Heart left ventricle (tissue), 16 donors: ENCODE measurements around the gene ARSI. TPM values are rescaled to one million over a fixed set of nuclear protein-coding genes. Genes with fewer than 3 reads are reported as not detected.

Experiments
- ATAC-seq, 4 donors: fragments of 200-7000 bp; cut with Tn5 transposase; one replicate each; pipeline ENCODE4 v1.9.1; 2020 to 2022; ENCODE audit warnings: moderate library complexity in 4 of 4, mild to moderate bottlenecking in 3 of 4, moderate number of reproducible peaks in 1 of 4
- DNase-seq, 5 donors: peaks; one replicate each; pipeline ENCODE4 v3.0.0-alpha.2; 2020
- H3K27ac ChIP-seq, 12 donors: fragments of 200-600 bp; sonication (generic) in 4 of 12; one replicate each; pipeline versions ENCODE4 v1.5.0 to v1.8.0; 2016 to 2022; ENCODE audit warnings: mild to moderate bottlenecking in 2 of 12
- H3K27me3 ChIP-seq, 9 donors: fragments of 200-600 bp; sonication (generic) in 2 of 9; one replicate each; pipeline versions ENCODE4 v1.5.1 to v1.8.0; 2016 to 2022; ENCODE audit warnings: mild to moderate bottlenecking in 3 of 9
- H3K36me3 ChIP-seq, 9 donors: fragments of 200-600 bp; sonication (generic) in 2 of 9; one replicate each; pipeline versions ENCODE4 v1.5.0 to v1.8.0; 2018 to 2022; ENCODE audit warnings: mild to moderate bottlenecking in 2 of 9
- H3K4me1 ChIP-seq, 12 donors: fragments of 200-600 bp; sonication (generic) in 4 of 12; one replicate each; pipeline versions ENCODE4 v1.5.0 to v1.8.0; 2016 to 2022; ENCODE audit warnings: mild to moderate bottlenecking in 3 of 12
- H3K4me3 ChIP-seq, 12 donors: fragments of 200-600 bp; sonication (generic) in 4 of 12; one replicate each; pipeline versions ENCODE4 v1.5.0 to v1.8.0; 2017 to 2022; ENCODE audit warnings: mild to moderate bottlenecking in 9 of 12, moderate library complexity in 4 of 12
- H3K9me3 ChIP-seq, 12 donors: fragments of 200-600 bp; sonication (generic) in 4 of 12; one replicate each; pipeline versions ENCODE4 v1.5.0 to v1.8.0; 2016 to 2022; ENCODE audit warnings: mild to moderate bottlenecking in 1 of 12
- CTCF ChIP-seq, 12 donors: fragments of 200-600 bp; sonication (generic) in 4 of 12; IDR thresholded peaks; one replicate each; pipeline versions ENCODE4 v1.5.0 to v1.8.0; 2018 to 2022; ENCODE audit warnings: antibody characterized with exemption in 12 of 12, mild to moderate bottlenecking in 5 of 12
- POLR2A ChIP-seq, 2 donors: fragments of 450-650 bp; IDR thresholded peaks; one replicate each; pipeline ENCODE4 v1.6.1; 2017; ENCODE audit warnings: antibody characterized with exemption in 2 of 2, mild to moderate bottlenecking in 2 of 2, moderate library complexity in 2 of 2
- WGBS, 4 donors: extraction: QIAGEN DNeasy Blood & Tissue Kit in 2 of 4; methylation state at CpG; one replicate each; pipeline versions ENCODE4 v1.1.5 to v1.1.7; 2013 to 2018; 5-methylcytosine and 5-hydroxymethylcytosine counted together
- intact Hi-C, 10 donors: fragments of 100-400 bp; cut with DNase I; formaldehyde crosslinking; loops; one replicate each; pipeline versions ENCODE4 v1.11.1 to v1.14.2; 2022
- polyA plus RNA-seq, 2 donors: library from polyadenylated mRNA; stranded (reverse); fragments of 200-250 nt; gene quantifications; one replicate each; pipeline ENCODE4 v1.2.3, GENCODE V29; 2013
- total RNA-seq, 9 donors: library from RNA; depleted of rRNA in 2 of 9; stranded (reverse); fragments of >200 nt in 2 of 9; fragmentation: NEBNext Ultra II Directional in 3 of 9; extraction: Animal tissue kit (Norgen Biotek cat#: 25700) in 3 of 9; gene quantifications; one replicate each; pipeline versions ENCODE4 v1.1.0 to v1.2.4, GENCODE V29; 2016 to 2023
- donor health status: ischemic (EF 13 %, LVEDD 7.1; RV severe dilation, severe dysfunction).
- donor health status: healthy with polysubstance abuse.
- donor health status: DM: no; HTN: yes; CAD: no.
- donor health status: DM: no; HTN: no; CAD: no.
- donor health status: ischemic (EF 25% LVEDD 6.9; RV normal size, moderate dysfunction).
- donor health status: ischemic (EF 25% LVEDD 5.7; RV mildly dilated, moderate dysfunction).
- donor health status: healthy.
- donor health status: DM: yes; HTN: yes; CAD: no.
- donor health status: ischemic (EF 35%, LVEDD 5.7; RV mildly dilated, moderate dysfunction).
- donor health status: nonischemic (EF 11% LVEDD 7.7; RV severe dilation, severe dysfunction).
- donor health status: DM: yes; HTN: yes; CAD: no.
- donor health status: PGD.
- donor health status: ischemic (EF 29% LVEDD 5.4; RV normal size, mild dysfunction).
- donor health status: nonischemic (EF 23%, LVEDD 6.1; RV moderate dilation, normal function).

Gene ARSI
- total and polyA plus RNA-seq, 11 donors: 0.12 to 0.95 (median 0.42) TPM; not detected in 3

- H3K27me3 ChIP-seq: peaks cover 0 to 32% (median 16%) of the 10 kb centered on the region in 9 donors
- 75 to 86% (median 81%) methylated on average over 6 of the region's 6 CpGs for WGBS, 4 donors
- ATAC-seq: no peak
- intact Hi-C loops: no loop called here
- H3K9me3 ChIP-seq: no peaks in the 10 kb centered on the region
- no peaks in the 10 kb centered on the region for H3K36me3 ChIP-seq
- DNase-seq: no peak
- peak overlapping the region in 3 of 12 donors; percentile 26 to 56 (median 32) for H3K27ac ChIP-seq
- H3K4me1 ChIP-seq: peaks cover 0 to 39% (median 9%) of the 10 kb centered on the region in 12 donors
- H3K4me3 ChIP-seq: no peak overlapping the region
- TF ChIP-seq CTCF (IDR thresholded peaks at IDR 0.05) (no peak), POLR2A (IDR thresholded peaks at IDR 0.05) (no peak)
Observed at GRCh38 chr5:150299571-150300327, 3.0 kb downstream of the ARSI start.

GRCh38 chr5:150298701-150299451 lies 3.8 kb downstream of the ARSI start:
- peaks cover 0 to 29% (median 16%) of the 10 kb centered on the region in 9 donors for H3K27me3 ChIP-seq
- no peak overlapping the region for H3K4me3 ChIP-seq
- no peaks in the 10 kb centered on the region for H3K36me3 ChIP-seq
- 86 to 91% (median 87%) methylated on average over 10 of the region's 10 CpGs for WGBS, 4 donors
- no peak for DNase-seq
- H3K4me1 ChIP-seq: peaks cover 0 to 36% (median 9%) of the 10 kb centered on the region in 12 donors
- peak overlapping the region in 3 of 12 donors; percentile 26 to 56 (median 32) for H3K27ac ChIP-seq
- H3K9me3 ChIP-seq: no peaks in the 10 kb centered on the region
- ATAC-seq: peak in 2 of 4 donors; percentile 33 to 75
- TF ChIP-seq CTCF (IDR thresholded peaks at IDR 0.05) (no peak), POLR2A (IDR thresholded peaks at IDR 0.05) (no peak)
- intact Hi-C loops: no loop called here

GRCh38 chr5:150297934-150298595 lies 4.6 kb downstream of the ARSI start:
- H3K27ac ChIP-seq: peak overlapping the region in 1 of 12 donors; percentile 38
- peaks cover 0 to 27% (median 13%) of the 10 kb centered on the region in 9 donors for H3K27me3 ChIP-seq
- no peaks in the 10 kb centered on the region for H3K36me3 ChIP-seq
- H3K4me3 ChIP-seq: no peak overlapping the region
- intact Hi-C loops: no loop called here
- peaks cover 0 to 28% (median 8%) of the 10 kb centered on the region in 12 donors for H3K4me1 ChIP-seq
- TF ChIP-seq POLR2A (IDR thresholded peaks at IDR 0.05) (no peak), CTCF (IDR thresholded peaks at IDR 0.05) (no peak)
- WGBS, 4 donors: 96 to 100% (median 97%) methylated on average over 9 to 31 of the region's 31 CpGs
- ATAC-seq (no peak), DNase-seq (no peak)
- no peaks in the 10 kb centered on the region for H3K9me3 ChIP-seq
